Neural progenitor cell (in vitro differentiated cells): ENCODE measurements around the gene RAB18. TPM values are rescaled to one million over a fixed set of nuclear protein-coding genes. Genes with fewer than 3 reads are reported as not detected.

ENCODE experiments used
- DNase-seq: peaks from one replicate; pipeline ENCODE4 v3.0.0-alpha.2; 2016; ENCODE audit warnings: low spot score
- H2AFZ ChIP-seq: fragments of 200-600 bp; sonication (generic); replicated peaks from 2 replicates; pipeline ENCODE4 v1.6.1; 2016; ENCODE audit warnings: antibody characterized with exemption
- H3F3A ChIP-seq: fragments of 200-600 bp; sonication (generic); 2 replicates; pipeline ENCODE4 v1.6.1; 2016; ENCODE audit warnings: antibody characterized with exemption, low read depth
- H3K27ac ChIP-seq: fragments of 200-600 bp; sonication (generic); 2 replicates; pipeline ENCODE4 v1.5.1; 2016; ENCODE audit warnings: mild to moderate bottlenecking
- H3K27me3 ChIP-seq: fragments of 200-600 bp; sonication (generic); 2 replicates; pipeline ENCODE4 v1.6.1; 2016; ENCODE audit warnings: mild to moderate bottlenecking, moderate library complexity
- H3K36me3 ChIP-seq: fragments of 200-600 bp; sonication (generic); 2 replicates; pipeline ENCODE4 v1.5.1; 2016
- H3K4me1 ChIP-seq: fragments of 200-600 bp; sonication (generic); 2 replicates; pipeline ENCODE4 v1.6.1; 2016; ENCODE audit warnings: mixed run types
- H3K4me2 ChIP-seq: fragments of 200-600 bp; sonication (generic); 2 replicates; pipeline ENCODE4 v1.6.1; 2016
- H3K4me3 ChIP-seq: fragments of 200-600 bp; sonication (generic); 2 replicates; pipeline ENCODE4 v1.5.1; 2016
- H3K79me2 ChIP-seq: fragments of 200-600 bp; sonication (generic); 2 replicates; pipeline ENCODE4 v1.6.1; 2016; ENCODE audit warnings: low read depth
- H3K9ac ChIP-seq: fragments of 200-600 bp; sonication (generic); 2 replicates; pipeline ENCODE4 v1.6.1; 2016
- H3K9me3 ChIP-seq: fragments of 200-600 bp; sonication (generic); 2 replicates; pipeline ENCODE4 v1.5.1; 2016; ENCODE audit warnings: low read depth
- H4K20me1 ChIP-seq: fragments of 200-600 bp; sonication (generic); 2 replicates; pipeline ENCODE4 v1.6.1; 2016; ENCODE audit warnings: low read depth
- H3K27ac Mint-ChIP-seq: 3 replicates; pipeline ENCODE4 v1.8.0; 2021; ENCODE audit warnings: mixed read lengths
- H3K27me3 Mint-ChIP-seq: 2 replicates; pipeline ENCODE4 v1.8.0; 2022; ENCODE audit warnings: low read depth, mild to moderate bottlenecking, inconsistent platforms, moderate library complexity, mixed read lengths; ENCODE audit not compliant: insufficient read depth
- H3K36me3 Mint-ChIP-seq: 3 replicates; pipeline ENCODE4 v1.8.0; 2021; ENCODE audit warnings: mixed read lengths
- H3K4me1 Mint-ChIP-seq: 3 replicates; pipeline ENCODE4 v1.8.0; 2021; ENCODE audit warnings: mixed read lengths
- H3K4me3 Mint-ChIP-seq: 3 replicates; pipeline ENCODE4 v1.8.0; 2021; ENCODE audit warnings: mild to moderate bottlenecking, moderate library complexity, mixed read lengths
- H3K9me3 Mint-ChIP-seq: 3 replicates; pipeline ENCODE4 v1.8.0; 2020; ENCODE audit warnings: mixed read lengths
- CTCF ChIP-seq: fragments of 200-600 bp; sonication (generic); IDR thresholded peaks from 2 replicates; pipeline ENCODE4 v1.5.1; 2017; ENCODE audit warnings: antibody characterized with exemption, mild to moderate bottlenecking
- EZH2 ChIP-seq: fragments of 200-600 bp; sonication (generic); IDR thresholded peaks from 2 replicates; pipeline ENCODE4 v1.6.1; 2017; ENCODE audit warnings: antibody characterized with exemption, mild to moderate bottlenecking, moderate library complexity
- EZH2phosphoT487 ChIP-seq: fragments of 200-600 bp; sonication (generic); IDR thresholded peaks from 2 replicates; pipeline ENCODE4 v1.6.1; 2017; ENCODE audit warnings: antibody characterized with exemption
- total RNA-seq: library from RNA; depleted of rRNA; stranded (reverse); fragments of >200 nt; gene quantifications from 2 replicates; pipeline ENCODE4 v1.2.3, GENCODE V29; 2015; ENCODE audit warnings: low replicate concordance

Gene RAB18
- total RNA-seq, 1 donor from 2014 or later: 66.6 TPM

DNA sequence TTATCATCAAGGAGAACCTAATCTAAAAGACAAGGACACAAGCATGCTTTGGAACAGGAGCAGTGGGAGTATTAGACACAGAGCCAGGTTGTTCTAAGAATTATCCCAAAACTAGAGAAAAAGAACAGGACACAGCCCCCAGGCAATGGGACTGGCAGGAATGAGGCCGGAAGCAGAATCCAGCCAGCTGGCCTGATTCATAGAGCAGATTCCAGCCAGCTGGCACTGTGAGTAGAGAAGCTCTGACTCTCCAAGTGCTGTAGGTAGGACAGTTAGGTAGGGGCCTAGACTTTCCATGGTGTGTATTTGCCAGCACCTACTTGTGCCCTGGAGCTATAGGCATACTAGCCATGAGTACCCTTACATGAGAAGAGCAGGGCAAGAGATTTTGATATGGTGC is 13.3 kb upstream of the RAB18 start:
- peaks cover 6% of the 10 kb centered on the region for H3K9me3 Mint-ChIP-seq
- H3K4me3 Mint-ChIP-seq: no peak overlapping the region
- Histone ChIP-seq H3K9me3 (no peaks in the 10 kb centered on the region), H3K4me2 (no peak overlapping the region), H3K36me3 (no peaks in the 10 kb centered on the region), H3K4me3 (no peak overlapping the region), H3K27ac (no peak overlapping the region), H3K9ac (no peak overlapping the region), H3K27me3 (peaks cover 11% of the 10 kb centered on the region), H2AFZ (no peak overlapping the region), H4K20me1 (no peaks in the 10 kb centered on the region), H3K4me1 (no peaks in the 10 kb centered on the region), H3F3A (no peaks in the 10 kb centered on the region), H3K79me2 (no peaks in the 10 kb centered on the region)
- H3K36me3 Mint-ChIP-seq: no peaks in the 10 kb centered on the region
- no peak overlapping the region for H3K27ac Mint-ChIP-seq
- H3K27me3 Mint-ChIP-seq: peaks cover 3% of the 10 kb centered on the region
- no peak for DNase-seq
- TF ChIP-seq EZH2phosphoT487 (no peak), EZH2 (no peak), CTCF (no peak)
- H3K4me1 Mint-ChIP-seq: no peaks in the 10 kb centered on the region

DNA sequence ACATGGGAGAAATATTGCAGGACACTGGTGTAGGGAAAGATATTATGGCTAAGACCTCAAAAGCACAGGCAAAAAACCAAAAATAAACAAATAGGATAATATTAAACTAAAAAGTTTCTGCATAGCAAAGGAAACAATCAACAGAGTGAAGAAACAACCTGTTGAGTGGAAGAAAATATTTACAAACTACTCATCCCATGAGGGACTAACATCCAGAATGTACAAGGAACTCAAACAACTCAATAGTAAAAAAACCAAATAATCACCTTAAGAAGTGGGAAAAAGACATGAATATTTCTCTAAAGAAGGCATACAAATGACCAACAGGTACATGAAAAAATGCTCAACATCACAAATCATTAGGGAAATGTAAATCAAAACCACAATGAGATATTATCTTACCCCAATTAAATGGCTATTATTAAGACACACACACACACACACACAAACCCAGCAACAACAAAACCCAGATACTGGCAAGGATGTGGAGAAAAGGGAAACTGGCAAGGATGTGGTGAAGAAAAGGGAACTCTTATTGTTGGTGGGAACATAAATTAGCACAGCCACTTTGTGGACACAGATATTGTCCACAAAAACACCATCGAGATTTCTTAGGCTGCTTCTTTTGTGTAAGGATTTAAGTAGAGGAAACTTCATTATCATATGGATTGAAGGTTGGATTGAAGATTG is 9.8 kb upstream of the RAB18 start:
- H3K27me3 Mint-ChIP-seq: no peaks in the 10 kb centered on the region

GRCh38 chr10:27496137-27496536 is 8.0 kb upstream of the RAB18 start:
- Histone ChIP-seq H3K4me3 (no peak overlapping the region), H3K4me1 (no peaks in the 10 kb centered on the region), H3F3A (no peaks in the 10 kb centered on the region), H2AFZ (no peak overlapping the region), H3K9me3 (no peaks in the 10 kb centered on the region), H3K9ac (no peak overlapping the region), H3K36me3 (no peaks in the 10 kb centered on the region), H3K27ac (no peak overlapping the region), H3K27me3 (peaks cover 11% of the 10 kb centered on the region), H4K20me1 (no peaks in the 10 kb centered on the region), H3K4me2 (no peak overlapping the region), H3K79me2 (no peaks in the 10 kb centered on the region)
- H3K36me3 Mint-ChIP-seq: no peaks in the 10 kb centered on the region
- TF ChIP-seq CTCF: no peak
- no peak for TF ChIP-seq EZH2phosphoT487
- no peak for TF ChIP-seq EZH2
- no peak for DNase-seq
- no peaks in the 10 kb centered on the region for H3K9me3 Mint-ChIP-seq
- no peak overlapping the region for H3K27ac Mint-ChIP-seq
- peaks cover 2% of the 10 kb centered on the region for H3K27me3 Mint-ChIP-seq
- no peak overlapping the region for H3K4me3 Mint-ChIP-seq
- H3K4me1 Mint-ChIP-seq: no peaks in the 10 kb centered on the region

More for the DNA sequence above, 9.8 kb upstream of the RAB18 start:
- H3K36me3 Mint-ChIP-seq: no peaks in the 10 kb centered on the region
- no peak for TF ChIP-seq CTCF
- TF ChIP-seq EZH2: no peak
- no peak for TF ChIP-seq EZH2phosphoT487
- no peak overlapping the region for H3K4me3 Mint-ChIP-seq
- Histone ChIP-seq H3K4me2 (no peak overlapping the region), H4K20me1 (no peaks in the 10 kb centered on the region), H3F3A (no peaks in the 10 kb centered on the region), H3K27me3 (peaks cover 11% of the 10 kb centered on the region), H3K9me3 (no peaks in the 10 kb centered on the region), H3K9ac (no peak overlapping the region), H3K27ac (no peak overlapping the region), H3K4me1 (no peaks in the 10 kb centered on the region), H3K36me3 (no peaks in the 10 kb centered on the region), H3K79me2 (no peaks in the 10 kb centered on the region), H3K4me3 (no peak overlapping the region), H2AFZ (no peak overlapping the region)
- no peak for DNase-seq
- H3K27ac Mint-ChIP-seq: no peak overlapping the region
- H3K4me1 Mint-ChIP-seq: no peaks in the 10 kb centered on the region
- H3K9me3 Mint-ChIP-seq: peaks cover 6% of the 10 kb centered on the region
